ENCODE results near the gene VAV2. TPM values are rescaled to one million over a fixed set of nuclear protein-coding genes. Genes with fewer than 3 reads are reported as not detected.

The VAV2 gene
- total and polyA plus RNA-seq, 2 donors = 9.8 to 13.7 TPM

GRCh38 chr9:133851693-133852092 lies 140.4 kb downstream of the VAV2 start:
- Histone ChIP-seq H3K4me3 (ENCODE audit: low read depth, low read length) (no peak overlapping the region), H3K4me1 (ENCODE audit: insufficient read depth) (no peaks in the 10 kb centered on the region), H3K36me3 (ENCODE audit: insufficient read depth) (no peaks in the 10 kb centered on the region), H3K27ac (ENCODE audit: low read depth) (no peak overlapping the region)
- no peak for DNase-seq (ENCODE audit: extremely low spot score)
- WGBS = 95% methylated on average over 1 of the region's 1 CpG

DNA sequence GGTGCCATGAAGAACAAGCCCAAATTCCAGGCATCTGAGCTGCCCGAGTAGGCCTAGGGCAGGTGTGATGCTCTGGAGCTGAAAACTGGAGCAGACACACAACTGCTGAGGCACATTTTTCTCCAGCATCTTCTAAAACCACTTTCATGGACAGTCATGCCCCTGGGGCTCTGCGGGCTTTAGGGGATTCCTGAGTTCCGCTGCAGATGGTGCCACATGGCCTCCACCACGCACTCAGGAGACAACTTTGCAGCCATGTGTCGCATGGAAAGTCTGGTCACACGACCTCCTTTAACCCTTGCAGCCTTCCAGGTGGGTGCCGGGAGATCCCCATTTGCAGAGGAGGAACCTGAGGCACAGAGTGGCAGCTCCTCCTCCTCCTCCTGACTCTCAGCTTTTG lies 141.2 kb downstream of the VAV2 start:
- Histone ChIP-seq H3K27ac (ENCODE audit: low read depth) (no peak overlapping the region), H3K4me3 (ENCODE audit: low read depth, low read length) (no peak overlapping the region), H3K4me1 (ENCODE audit: insufficient read depth) (no peaks in the 10 kb centered on the region), H3K36me3 (ENCODE audit: insufficient read depth) (no peaks in the 10 kb centered on the region)
- DNase-seq (ENCODE audit: extremely low spot score) = no peak
- WGBS = 90% methylated on average over 7 of the region's 7 CpGs

DNA sequence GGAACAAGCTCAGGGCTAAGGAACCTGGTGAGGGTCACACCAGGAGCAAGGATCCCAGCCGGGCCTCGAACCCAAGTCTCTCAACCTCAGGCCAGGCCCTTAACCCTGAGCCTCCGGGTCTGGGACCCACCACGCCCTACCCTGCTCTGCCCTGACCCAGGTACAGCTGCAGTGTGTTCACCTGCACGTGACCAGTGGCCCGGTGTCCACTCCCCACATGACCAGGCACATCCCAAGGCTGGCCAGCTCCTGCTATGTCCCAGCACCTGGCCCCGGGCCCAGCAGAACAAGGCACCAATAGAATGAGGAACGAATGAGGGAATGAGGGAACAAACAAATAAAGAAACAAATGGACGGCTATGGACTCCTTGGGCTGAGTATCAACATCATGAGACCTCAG lies 142.0 kb downstream of the VAV2 start:
- 88% methylated on average over 9 of the region's 9 CpGs for WGBS
- DNase-seq (ENCODE audit: extremely low spot score) = no peak
- Histone ChIP-seq H3K36me3 (ENCODE audit: insufficient read depth) (no peaks in the 10 kb centered on the region), H3K4me3 (ENCODE audit: low read depth, low read length) (no peak overlapping the region), H3K4me1 (ENCODE audit: insufficient read depth) (no peaks in the 10 kb centered on the region), H3K27ac (ENCODE audit: low read depth) (no peak overlapping the region)

DNA sequence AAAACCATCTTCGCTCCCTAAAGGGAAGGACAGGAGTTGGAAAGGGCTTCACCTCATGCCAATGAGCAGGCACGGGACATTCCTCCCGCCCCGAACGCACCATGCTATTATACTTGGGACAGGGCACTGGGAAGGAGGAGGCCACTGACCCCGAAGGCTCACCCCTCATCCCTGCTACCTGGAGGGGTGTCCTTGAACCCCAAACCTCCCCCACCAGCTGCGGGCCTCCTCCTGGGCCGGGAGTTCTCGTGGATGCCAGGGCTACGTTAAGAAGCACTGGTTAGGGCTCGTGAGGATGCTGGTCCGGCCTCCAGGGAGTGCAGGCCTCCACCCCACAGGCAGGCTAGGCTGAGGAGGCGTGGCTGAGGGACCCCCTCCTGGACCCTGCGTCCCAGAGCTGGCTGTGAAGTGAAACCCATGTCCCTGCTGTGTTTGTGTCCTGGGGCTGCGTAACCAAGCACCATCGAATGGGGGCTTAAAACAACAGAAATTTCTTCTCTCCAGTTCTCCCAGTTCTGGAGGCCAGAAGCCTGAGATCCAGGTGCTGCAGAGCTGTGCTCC lies 142.9 kb downstream of the VAV2 start:
- DNase-seq (ENCODE audit: extremely low spot score) = no peak
- WGBS = 88% methylated on average over 16 of the region's 16 CpGs
- no peaks in the 10 kb centered on the region for H3K4me1 ChIP-seq (ENCODE audit: insufficient read depth)
- H3K4me3 ChIP-seq (ENCODE audit: low read depth, low read length) = no peak overlapping the region
- H3K27ac ChIP-seq (ENCODE audit: low read depth) = no peak overlapping the region
- H3K36me3 ChIP-seq (ENCODE audit: insufficient read depth) = no peaks in the 10 kb centered on the region

GRCh38 chr9:133848471-133849109 lies 143.5 kb downstream of the VAV2 start:
- no peaks in the 10 kb centered on the region for H3K4me1 ChIP-seq (ENCODE audit: insufficient read depth)
- no peaks in the 10 kb centered on the region for H3K36me3 ChIP-seq (ENCODE audit: insufficient read depth)
- no peak overlapping the region for H3K4me3 ChIP-seq (ENCODE audit: low read depth, low read length)
- no peak overlapping the region for H3K27ac ChIP-seq (ENCODE audit: low read depth)
- DNase-seq (ENCODE audit: extremely low spot score) = no peak
- 95% methylated on average over 19 of the region's 19 CpGs for WGBS

GRCh38 chr9:133846483-133847090 lies 145.5 kb downstream of the VAV2 start:
- Histone ChIP-seq H3K27ac (ENCODE audit: low read depth) (no peak overlapping the region), H3K36me3 (ENCODE audit: insufficient read depth) (no peaks in the 10 kb centered on the region), H3K4me1 (ENCODE audit: insufficient read depth) (no peaks in the 10 kb centered on the region), H3K4me3 (ENCODE audit: low read depth, low read length) (no peak overlapping the region)
- DNase-seq (ENCODE audit: extremely low spot score) = no peak
- WGBS = 94% methylated on average over 18 of the region's 18 CpGs

GRCh38 chr9:133845440-133845839 lies 146.7 kb downstream of the VAV2 start:
- WGBS = 30% methylated on average over 7 of the region's 7 CpGs
- no peak for DNase-seq (ENCODE audit: extremely low spot score)
- no peak overlapping the region for H3K27ac ChIP-seq (ENCODE audit: low read depth)
- H3K4me1 ChIP-seq (ENCODE audit: insufficient read depth) = no peaks in the 10 kb centered on the region
- H3K36me3 ChIP-seq (ENCODE audit: insufficient read depth) = no peaks in the 10 kb centered on the region
- no peak overlapping the region for H3K4me3 ChIP-seq (ENCODE audit: low read depth, low read length)

- Histone ChIP-seq H3K27ac (ENCODE audit: low read depth) (no peak overlapping the region), H3K4me3 (ENCODE audit: low read depth, low read length) (no peak overlapping the region), H3K4me1 (ENCODE audit: insufficient read depth) (no peaks in the 10 kb centered on the region), H3K36me3 (ENCODE audit: insufficient read depth) (no peaks in the 10 kb centered on the region)
- WGBS = 73% methylated on average over 23 of the region's 23 CpGs
- DNase-seq (ENCODE audit: extremely low spot score) = no peak
Observed at GRCh38 chr9:133844881-133845410, 147.2 kb downstream of the VAV2 start.

DNA sequence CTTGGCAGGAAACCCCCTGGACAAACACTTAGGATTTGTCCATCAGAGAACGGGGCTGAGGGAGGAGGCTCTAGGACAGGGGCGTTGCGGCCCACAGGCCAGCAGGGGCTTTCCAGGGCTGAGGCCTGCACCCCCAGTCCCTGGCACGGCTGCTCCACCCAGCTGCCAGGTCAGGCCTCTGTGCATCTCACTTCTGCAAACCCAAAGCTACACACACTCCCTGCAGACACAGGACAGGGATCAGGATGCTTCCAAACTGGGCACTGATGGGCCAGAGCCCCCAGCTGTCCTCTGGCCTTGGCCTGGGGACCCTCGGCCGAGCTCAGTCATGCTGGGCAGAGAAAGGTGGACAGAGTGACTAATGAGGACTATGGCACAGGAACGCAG lies 147.7 kb downstream of the VAV2 start:
- H3K27ac ChIP-seq (ENCODE audit: low read depth) = no peak overlapping the region
- no peak overlapping the region for H3K4me3 ChIP-seq (ENCODE audit: low read depth, low read length)
- WGBS = 86% methylated on average over 7 of the region's 7 CpGs
- H3K4me1 ChIP-seq (ENCODE audit: insufficient read depth) = no peaks in the 10 kb centered on the region
- H3K36me3 ChIP-seq (ENCODE audit: insufficient read depth) = no peaks in the 10 kb centered on the region
- no peak for DNase-seq (ENCODE audit: extremely low spot score)

GRCh38 chr9:133843751-133844397 lies 148.2 kb downstream of the VAV2 start:
- Histone ChIP-seq H3K4me3 (ENCODE audit: low read depth, low read length) (no peak overlapping the region), H3K27ac (ENCODE audit: low read depth) (no peak overlapping the region), H3K36me3 (ENCODE audit: insufficient read depth) (no peaks in the 10 kb centered on the region), H3K4me1 (ENCODE audit: insufficient read depth) (no peaks in the 10 kb centered on the region)
- 78% methylated on average over 19 of the region's 19 CpGs for WGBS
- DNase-seq (ENCODE audit: extremely low spot score) = no peak

GRCh38 chr9:133843250-133843649 lies 148.9 kb downstream of the VAV2 start:
- 97% methylated on average over 5 of the region's 5 CpGs for WGBS
- H3K36me3 ChIP-seq (ENCODE audit: insufficient read depth) = no peaks in the 10 kb centered on the region
- DNase-seq (ENCODE audit: extremely low spot score) = no peak
- no peak overlapping the region for H3K27ac ChIP-seq (ENCODE audit: low read depth)
- H3K4me1 ChIP-seq (ENCODE audit: insufficient read depth) = no peaks in the 10 kb centered on the region
- H3K4me3 ChIP-seq (ENCODE audit: low read depth, low read length) = no peak overlapping the region

DNA sequence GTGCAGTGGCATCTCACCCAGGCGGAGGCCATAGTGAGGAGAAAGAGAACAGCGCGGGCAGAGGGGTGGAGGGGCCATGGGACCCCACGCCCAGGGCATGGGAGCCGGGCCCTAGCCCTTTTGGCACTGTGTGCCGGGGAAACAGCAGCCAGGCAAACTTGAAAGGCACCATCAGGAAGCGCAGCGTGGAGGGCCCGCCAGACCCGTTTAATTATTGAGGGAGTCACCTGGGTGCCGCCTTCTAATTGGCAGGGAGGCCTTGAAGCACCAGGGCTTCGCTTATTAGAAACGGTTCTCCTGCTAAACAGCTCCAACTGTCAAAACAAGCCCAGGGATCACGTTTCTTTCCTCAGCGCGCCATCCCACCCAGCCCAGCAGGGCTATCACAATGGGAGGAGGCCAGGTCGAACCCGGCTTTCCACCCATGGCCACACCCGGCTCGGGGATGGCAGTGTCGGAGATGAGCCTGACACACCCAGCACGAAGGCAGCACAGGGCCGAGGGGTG lies 149.3 kb downstream of the VAV2 start:
- no peaks in the 10 kb centered on the region for H3K36me3 ChIP-seq (ENCODE audit: insufficient read depth)
- no peak overlapping the region for H3K4me3 ChIP-seq (ENCODE audit: low read depth, low read length)
- H3K27ac ChIP-seq (ENCODE audit: low read depth) = no peak overlapping the region
- DNase-seq (ENCODE audit: extremely low spot score) = no peak
- no peaks in the 10 kb centered on the region for H3K4me1 ChIP-seq (ENCODE audit: insufficient read depth)
- 91% methylated on average over 23 of the region's 23 CpGs for WGBS

- Histone ChIP-seq H3K4me3 (ENCODE audit: low read depth, low read length) (no peak overlapping the region), H3K27ac (ENCODE audit: low read depth) (no peak overlapping the region), H3K36me3 (ENCODE audit: insufficient read depth) (no peaks in the 10 kb centered on the region), H3K4me1 (ENCODE audit: insufficient read depth) (no peaks in the 10 kb centered on the region)
- no peak for DNase-seq (ENCODE audit: extremely low spot score)
- WGBS = 71% methylated on average over 17 of the region's 17 CpGs
Observed at GRCh38 chr9:133842174-133842573, 149.9 kb downstream of the VAV2 start.

Measured in urinary bladder (tissue), 4 donors.